GM18858 (cell line): ENCODE results near the gene GLB1L3.

Experiments used
- ATAC-seq: cut with Tn5 transposase; IDR thresholded peaks from one replicate; pipeline ENCODE4 v1.9.1; 2021; ENCODE audit not compliant: unreplicated experiment

GLB1L3 gene, protein sequence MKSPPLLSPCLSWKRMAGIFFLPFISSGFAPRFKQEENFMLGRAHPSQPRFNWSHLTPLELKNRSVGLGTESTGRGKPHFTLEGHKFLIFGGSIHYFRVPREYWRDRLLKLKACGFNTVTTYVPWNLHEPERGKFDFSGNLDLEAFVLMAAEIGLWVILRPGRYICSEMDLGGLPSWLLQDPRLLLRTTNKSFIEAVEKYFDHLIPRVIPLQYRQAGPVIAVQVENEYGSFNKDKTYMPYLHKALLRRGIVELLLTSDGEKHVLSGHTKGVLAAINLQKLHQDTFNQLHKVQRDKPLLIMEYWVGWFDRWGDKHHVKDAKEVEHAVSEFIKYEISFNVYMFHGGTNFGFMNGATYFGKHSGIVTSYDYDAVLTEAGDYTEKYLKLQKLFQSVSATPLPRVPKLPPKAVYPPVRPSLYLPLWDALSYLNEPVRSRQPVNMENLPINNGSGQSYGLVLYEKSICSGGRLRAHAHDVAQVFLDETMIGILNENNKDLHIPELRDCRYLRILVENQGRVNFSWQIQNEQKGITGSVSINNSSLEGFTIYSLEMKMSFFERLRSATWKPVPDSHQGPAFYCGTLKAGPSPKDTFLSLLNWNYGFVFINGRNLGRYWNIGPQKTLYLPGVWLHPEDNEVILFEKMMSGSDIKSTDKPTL

DNA sequence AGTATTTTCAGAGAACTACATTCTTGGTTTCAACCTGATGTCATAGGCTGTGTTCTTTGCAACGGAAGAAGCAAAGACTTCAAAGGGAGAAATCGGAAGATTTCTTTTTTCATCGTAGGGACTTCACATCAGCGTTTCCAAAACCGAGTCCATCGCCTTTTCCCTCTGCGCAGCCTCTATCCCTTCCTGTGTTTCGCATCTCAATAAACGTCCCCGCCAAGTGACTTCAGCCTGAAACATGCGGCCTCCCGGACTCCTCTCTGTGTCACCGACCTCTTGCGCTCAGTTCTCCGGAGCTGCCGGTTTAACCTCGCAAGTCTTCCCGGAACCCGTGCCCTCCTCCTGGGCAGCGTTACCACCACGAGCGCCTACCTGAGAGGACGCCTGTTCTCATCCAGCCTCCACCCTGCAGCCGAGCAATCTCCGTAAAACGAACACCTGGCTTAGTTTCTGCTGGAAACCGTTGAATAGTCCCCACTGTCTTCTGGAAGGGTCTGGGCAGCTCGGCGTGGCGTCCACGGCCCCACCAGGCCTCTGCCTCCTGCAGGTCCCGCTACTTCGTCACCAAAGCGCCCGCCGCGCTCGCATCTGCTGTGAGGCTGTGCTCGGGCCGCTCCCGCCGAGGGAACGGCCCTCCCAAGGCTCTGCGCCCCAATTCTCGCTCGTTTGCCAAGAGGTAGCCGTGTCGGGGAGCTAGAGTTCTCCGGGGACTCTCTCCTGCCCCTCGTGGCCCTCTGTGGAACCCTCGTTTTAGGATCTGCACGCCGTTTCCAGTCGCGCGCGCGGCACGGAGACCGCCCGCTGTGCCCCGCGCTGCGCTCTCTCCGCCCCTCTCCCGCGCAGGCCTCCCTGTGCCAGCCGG is at the start of gene GLB1L3:
Gene GLB1L3, plus strand, starts transcription at position 846 of the 862 bp plus-strand sequence. CDS start 362 bp downstream, outside the sequence.
- ATAC-seq, result no peak

DNA sequence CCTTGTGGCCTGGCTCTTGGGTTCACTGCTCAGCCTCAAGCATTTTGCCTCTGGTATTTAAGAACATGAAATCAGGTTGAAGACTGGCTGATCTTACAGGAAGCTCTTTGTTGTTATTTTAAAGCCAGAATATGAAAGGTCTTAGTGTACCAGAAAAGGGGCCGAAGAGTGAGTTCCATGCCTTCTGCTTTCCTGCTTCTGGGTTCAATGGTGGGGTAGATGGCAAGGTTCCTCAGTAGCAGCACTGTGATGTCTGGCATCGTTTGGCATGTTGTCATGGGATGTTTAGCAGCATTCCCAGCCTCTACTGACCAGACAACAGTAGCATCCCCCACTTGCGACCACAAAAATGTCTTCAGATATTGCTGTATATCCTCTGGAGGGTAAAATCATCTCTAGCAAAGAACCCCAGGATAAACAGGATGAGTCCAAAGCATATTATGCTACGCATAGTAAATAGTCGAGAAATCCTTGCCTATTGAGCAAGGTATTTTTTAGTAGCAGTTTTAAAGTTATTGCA is 49.3 kb upstream of the GLB1L3 start:
- ATAC-seq, result no peak

DNA sequence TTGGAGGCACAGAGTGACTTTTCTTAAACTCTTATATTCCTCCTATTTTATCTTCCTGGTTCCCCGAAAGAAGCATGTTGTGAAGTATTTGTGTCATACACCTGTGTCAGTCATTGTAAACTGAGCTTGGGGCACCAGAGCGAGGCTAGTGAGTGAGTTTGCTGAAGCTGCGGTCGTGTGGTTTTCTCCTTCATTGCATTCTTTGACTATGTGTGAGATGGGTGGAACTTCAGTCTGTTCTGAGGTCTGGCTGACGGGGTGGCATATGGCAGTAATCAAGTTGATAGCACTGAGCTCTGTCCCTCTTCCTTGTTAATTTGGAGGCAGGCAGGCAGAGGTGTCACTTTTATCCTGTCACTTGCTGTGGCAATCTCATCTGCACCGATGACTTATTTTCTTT is 47.6 kb upstream of the GLB1L3 start:
- ATAC-seq, result peak; percentile 50

DNA sequence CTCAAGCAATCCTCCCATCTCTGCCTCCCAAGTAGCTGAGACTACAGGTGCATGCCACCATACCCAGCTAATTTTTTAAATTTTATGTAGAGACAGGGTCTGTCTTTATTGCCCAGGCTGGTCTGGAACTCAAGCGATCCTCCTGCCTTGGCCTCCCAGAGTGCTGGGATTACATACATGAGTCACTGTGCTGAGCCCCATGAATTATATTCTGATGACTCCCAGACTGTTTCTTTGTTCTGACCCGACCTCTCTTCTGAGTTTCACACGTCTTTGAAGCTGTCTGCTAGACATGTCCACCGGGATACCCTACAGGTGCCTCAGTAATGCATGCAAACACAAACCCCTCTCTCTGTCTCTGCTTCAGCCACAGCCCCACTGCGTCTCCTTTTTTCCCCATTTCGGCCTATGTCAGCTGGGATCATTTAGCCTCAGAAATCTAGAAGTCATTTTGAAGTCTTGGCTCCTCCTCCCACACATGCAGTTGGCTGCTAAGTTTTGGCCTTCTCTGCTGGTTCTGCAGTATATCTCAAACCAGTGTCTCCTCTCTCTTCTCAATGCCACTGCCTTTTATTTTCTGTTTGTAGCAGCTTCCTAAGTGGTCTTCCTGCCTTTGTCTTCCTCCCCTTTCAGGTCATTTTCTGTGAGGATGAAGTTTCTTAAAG is 46.9 kb upstream of the GLB1L3 start:
- ATAC-seq, result no peak

DNA sequence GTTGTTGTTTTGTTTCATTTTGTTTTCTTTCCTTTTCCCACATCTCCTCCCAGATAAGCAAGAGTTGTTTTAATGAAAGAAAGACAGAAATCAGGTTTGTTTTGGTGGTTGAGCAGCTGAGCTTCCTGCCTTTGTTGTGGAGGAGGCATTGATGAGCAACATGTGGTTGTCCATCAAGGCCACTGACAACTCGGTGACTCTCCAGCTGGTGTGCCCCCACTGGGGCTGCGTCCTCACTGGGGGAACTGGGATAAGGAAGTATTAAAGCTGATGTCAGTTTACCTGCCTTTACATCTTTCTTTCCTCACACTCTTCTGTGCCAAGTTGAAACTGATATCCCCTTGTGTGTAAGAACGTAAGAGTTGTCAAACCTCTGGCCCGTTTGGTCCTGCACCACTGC is 45.8 kb upstream of the GLB1L3 start:
- no peak for ATAC-seq

DNA sequence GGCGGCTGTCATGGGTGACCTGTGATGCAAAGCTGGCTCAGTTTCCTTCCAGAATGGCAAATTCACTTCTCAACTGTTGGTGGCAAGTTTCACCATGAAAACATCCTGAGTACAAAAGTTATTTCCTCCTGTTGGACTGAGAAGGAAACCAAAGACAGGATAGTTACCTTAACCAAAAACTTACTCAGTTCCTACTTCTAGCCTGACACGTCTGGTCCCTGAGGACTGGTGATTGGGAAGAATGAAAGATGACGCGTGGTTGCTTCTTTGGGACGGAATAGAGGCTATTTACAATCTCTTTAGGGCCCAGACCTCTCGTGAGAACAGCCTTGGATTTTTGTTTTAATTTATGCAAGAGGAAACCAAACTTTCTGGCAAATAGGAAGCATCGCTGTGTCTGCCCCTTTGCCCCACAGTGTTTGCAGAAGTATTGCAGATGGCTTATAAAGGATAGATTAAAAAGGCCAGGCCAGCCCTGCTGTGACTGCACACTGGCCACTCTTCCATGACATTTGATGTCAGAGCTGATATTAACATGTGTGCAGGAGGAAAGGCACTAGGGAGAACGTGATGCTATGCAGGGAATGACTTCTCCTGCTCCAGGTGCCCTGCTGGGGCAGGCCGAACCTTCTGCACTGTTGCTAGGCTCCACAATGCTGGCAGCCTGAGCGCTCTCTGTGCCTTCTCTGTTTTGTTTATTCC is 44.1 kb upstream of the GLB1L3 start:
- ATAC-seq, result no peak

DNA sequence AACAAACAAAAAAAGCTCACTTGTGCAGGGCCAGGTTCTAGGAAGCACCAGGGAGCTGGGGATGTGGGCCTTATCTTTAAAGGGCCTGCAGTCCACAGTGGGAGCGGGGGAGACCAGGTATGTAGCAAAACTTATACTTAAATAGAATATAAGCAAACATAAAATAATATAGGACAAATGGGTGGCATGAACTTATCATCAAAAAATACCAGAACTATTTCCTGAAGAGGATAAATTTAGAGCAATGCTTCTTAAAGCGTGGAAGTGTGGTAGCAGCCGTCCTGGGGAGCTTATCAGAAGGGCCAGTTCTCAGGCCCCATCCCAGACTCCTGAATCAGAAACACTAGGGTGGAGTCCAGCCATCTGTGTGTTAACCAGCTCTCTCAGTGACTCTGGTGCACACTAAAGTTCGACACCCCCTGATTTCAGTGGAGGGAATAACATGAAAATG is 42.4 kb upstream of the GLB1L3 start:
- ATAC-seq, result no peak

DNA sequence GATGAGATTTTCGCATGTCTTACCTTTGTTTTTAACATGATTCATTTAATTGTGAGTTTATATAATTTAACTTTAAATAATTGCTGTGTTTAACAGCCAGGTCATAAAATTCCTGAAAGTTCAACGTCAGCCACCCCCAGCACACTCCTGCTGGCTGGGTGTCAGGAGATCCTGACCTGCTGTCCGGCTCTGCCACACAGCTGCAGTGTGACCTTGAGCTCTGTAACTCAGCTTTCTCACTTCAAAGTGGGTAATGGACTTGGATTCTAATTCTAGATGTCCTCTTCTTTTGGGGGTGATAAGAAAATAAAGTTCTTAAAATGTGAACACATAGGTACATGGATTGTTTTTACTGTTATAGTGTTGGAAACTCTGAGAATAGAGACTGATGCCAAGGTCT is 40.8 kb upstream of the GLB1L3 start:
- ATAC-seq, result no peak

DNA sequence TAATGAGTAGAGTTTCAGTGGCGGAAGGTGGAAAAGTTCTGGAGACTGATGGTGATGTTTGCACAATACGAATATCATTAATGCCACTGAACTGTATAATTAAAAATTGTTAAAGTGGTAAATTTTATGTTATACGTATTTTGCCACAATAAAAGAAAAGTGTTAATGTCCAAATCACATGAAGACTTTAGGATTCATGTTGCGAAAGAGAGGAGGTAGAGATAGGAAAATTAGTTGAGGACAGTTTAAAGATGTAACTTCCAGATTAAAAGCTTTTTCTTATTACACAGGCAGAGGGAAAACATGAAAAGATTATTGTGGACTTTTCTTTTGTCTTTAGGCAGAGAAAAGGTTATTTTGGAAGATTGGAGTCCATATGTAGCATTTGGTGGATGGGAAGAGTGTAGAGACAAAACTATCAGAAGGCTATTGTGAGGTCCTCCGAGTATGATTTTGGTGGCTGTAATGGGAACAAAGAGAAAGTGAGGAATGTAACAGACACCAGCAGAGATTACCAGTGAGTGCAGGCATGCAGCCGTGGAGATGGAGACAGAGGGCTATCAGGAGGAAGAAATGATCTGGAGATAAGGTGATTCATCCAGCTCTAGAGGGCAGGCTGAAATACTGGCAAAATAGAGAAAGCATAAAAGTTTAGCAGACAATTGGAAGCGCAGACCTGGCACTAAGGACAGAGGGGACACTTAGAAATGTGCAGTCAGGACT is 39.2 kb upstream of the GLB1L3 start:
- no peak for ATAC-seq

DNA sequence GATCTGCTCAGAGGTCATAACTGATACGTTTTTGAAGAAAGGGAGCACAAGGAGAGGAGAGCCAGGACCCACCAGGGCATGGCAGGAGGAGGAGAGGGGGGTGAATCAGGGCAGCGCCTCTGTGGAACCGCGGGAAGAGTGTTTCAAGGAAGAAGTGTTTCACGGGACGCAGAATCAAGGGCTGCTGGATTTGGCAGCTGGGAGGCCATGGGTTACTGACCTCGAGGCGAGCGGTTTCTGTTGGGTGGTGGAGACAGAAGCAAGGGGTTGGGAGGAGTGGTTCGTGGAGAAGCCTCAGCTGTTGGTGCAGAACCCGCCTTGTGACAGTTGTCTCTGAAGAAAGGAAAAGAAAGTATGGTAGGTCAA is 38.6 kb upstream of the GLB1L3 start:
- no peak for ATAC-seq

DNA sequence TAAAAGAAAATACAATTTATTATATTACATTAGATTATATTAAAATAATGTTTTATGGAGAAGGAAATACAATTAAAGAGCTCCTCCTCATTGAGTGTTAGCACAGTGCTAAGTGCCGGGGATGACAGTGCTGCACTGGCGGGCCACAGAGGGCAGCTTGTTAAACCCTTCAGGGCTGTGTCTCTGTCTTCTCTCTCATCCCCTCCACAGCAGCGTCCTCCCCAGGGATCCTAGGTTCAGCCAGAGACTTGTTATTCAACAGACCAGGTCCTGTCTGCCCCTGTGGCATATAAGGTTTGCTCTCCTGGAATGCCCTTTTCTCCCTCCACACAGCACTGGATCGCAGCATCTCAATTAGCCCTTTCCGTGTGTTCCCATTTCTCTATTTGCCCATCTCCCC is 37.2 kb upstream of the GLB1L3 start:
- no peak for ATAC-seq

DNA sequence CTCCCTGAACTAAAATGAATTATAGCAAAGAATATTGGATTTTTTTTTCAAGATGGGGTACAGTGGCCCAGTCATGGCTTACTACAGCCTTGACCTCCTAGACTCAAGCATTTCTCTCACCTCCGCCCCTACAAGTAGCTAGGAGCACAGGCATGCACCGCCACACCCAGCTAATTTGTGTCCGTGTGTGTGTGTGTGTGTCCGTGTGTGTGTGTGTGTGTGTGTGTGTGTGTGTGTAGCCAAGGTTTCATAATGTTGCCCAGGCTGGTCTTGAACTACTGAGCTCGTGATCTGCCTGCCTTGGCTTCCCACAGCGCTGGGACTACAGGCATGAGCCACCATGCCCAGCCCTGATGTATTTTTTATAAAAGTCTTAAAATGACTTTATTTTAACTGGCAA is 35.6 kb upstream of the GLB1L3 start:
- ATAC-seq, result no peak

DNA sequence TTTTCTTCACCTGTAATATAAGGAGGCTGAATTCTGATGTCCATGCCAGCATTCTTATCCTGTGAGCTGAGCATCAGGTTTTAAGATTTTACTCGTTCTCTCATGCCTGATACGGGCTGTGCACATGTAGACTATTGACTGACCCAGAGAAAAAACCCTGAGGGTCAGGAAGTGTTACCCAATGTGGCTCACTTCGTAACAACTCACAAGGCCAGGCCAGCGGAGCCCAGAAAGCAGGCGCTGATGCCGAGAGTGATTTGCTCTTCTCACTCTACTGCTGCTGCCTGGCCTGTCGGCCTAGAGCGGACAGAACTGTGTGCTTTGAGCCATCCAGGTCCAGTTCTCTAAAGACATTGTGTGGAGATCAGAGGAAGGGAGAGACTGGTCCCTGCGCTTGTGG is 33.8 kb upstream of the GLB1L3 start:
- no peak for ATAC-seq

DNA sequence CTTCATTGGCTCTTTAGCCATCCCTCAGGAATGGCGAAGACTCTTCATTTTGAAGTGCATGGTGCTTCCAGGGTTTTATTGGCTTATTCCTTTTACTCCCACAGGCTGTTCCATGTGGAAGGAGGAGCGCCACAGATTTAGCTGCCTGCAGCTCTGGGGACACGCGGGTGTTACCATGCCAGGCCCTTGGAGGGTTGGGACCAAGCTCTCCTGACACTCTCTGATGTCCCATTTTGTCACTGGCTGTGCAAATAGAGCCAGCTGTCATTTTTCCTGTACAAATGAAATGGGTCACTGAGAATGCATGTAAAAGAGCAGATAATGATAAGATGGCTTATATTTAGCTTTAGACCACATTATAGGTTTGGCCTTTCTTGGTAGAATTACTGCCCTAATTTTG is 32.3 kb upstream of the GLB1L3 start:
- ATAC-seq, result no peak

DNA sequence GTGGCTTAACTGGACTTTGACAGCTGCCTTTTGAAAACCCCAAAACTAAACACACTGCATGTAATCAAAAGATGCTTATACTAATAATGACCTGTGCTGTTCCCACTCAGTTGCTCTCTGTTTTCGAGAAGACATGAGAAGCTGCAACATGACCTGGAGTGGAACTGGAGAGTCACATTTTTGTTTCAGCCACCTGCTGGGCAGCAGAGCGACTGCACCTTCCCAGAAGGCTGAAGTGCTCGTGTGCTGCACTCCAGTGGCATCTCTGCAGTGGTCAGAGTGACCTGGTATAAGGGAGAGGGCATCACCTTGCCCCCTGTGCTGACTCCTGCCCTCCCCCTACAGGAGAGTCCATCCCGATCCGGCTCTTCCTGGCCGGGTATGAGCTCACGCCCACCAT is 31.6 kb upstream of the GLB1L3 start:
- ATAC-seq, result no peak

DNA sequence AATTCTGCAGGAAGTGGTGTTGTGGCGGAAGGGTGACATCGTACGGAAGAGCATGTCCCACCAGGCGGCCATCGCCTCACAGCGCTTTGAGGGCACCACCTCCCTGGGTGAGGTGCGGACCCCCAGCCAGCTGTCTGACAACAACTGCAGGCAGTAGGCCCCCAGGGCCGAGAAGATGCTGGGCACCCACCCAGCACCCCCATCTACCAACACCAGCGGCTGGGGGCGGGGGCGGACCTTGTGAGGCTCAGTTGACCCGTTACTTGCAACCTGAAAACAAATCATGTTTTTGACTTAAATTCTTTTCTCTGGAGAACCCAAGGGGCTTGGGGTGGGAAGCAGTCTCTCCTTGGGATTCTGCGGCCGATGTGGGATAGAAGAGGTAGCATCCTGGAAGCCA is 30.7 kb upstream of the GLB1L3 start:
- no peak for ATAC-seq

DNA sequence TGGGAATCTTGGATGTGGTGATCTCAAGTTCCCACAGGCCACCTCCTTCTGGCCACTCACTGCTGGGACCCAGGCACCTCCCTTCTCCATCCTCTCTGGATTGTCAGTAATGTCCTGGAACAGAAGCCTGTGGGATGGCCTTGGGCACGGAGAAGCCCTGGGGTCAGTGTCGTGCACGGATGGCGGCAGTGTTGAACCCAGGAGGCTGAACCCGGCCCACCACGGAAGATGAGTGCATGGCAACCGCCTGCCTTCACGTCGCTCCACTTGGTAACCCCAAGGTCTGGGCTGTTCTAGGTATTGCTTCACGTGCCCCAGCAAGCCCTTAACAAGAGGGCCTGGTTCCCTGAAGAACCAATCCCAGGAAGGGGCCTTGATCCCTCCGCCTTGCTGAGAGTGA is 30.1 kb upstream of the GLB1L3 start:
- no peak for ATAC-seq

DNA sequence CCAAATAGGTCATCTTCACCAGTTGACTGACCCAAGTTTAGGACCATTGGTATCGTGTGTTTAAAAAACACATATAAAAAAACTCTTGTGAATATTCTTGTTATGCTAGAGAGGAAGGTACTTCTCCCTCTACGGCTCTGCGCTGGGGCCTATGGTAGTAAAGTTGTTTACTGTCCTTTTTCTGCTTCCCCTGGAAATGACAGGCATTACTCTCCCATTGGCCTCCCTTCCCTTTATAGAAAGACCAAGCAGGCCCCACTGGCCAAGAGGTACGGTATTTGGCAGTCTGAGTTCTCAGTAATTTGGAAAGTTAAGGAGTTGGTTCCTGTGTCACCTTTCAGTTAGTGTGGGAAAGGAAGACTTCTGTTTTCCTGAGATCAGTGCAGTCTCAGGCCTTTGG is 29.5 kb upstream of the GLB1L3 start:
- no peak for ATAC-seq

DNA sequence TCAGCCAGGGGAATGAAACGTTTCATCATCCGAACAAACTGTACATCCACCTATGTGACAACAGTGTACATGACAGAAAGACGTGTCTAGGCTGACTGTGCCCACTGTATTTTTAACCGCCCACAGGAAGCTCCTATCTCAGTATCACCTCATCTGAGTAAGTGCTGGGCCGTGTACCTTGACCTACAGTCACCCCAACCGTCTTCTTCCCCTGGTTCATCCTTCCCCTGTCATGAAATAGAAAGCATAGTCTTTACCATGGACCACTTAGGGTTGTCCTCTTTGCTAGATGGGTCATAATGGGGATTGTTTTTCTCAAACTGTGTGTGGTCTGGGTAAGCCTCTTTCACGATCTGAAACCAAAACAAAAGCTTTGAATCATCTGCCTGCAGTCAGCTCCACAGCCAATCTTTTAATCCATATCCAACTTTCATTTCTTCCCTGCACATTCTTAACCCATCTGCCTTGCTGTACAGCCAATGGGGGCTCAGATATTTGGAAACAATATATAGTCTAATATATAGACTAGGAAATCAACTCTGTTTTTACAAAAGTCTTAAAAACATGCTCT is 27.2 kb upstream of the GLB1L3 start:
- ATAC-seq, result no peak
